ENCODE data around the gene MRPL24.

Gene MRPL24

DNA sequence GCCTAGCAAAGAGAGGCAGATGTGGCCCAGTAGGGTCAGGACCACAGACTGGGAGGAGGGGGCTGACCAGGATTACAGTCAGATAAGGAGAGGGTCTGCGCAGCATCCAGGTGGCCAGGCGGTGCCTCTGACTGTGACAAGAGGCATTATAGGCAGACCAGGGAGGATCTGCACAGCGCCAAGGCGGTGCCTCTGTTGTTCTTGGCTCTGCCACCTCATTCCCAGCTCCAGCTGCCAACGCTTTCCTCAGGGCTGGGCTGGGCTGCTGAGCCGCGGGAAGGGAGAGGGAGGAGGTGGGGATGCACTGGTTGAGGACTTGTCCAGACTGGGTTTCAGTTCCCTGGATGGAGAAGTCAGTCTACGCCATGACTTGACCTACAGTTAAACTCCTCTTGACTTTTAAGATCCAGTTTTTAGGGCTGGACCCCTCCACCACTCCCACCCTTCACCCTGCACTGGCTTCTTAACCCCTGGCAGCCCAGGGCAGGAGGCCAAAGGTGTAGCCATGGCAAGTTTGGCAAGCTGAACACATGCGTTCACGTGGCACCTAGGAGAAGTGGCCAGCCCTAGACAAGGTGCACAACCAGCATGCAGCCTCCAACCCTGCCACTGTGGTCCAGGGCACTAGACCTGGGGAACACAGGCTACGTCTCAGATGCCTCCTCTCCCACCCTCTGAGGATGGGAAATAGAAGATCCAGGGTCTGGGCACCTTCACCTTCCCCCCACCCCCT lies 31.0 kb downstream of the MRPL24 start:
- DNase-seq (ENCODE audit: low read depth in 3 of 3): no peak

DNA sequence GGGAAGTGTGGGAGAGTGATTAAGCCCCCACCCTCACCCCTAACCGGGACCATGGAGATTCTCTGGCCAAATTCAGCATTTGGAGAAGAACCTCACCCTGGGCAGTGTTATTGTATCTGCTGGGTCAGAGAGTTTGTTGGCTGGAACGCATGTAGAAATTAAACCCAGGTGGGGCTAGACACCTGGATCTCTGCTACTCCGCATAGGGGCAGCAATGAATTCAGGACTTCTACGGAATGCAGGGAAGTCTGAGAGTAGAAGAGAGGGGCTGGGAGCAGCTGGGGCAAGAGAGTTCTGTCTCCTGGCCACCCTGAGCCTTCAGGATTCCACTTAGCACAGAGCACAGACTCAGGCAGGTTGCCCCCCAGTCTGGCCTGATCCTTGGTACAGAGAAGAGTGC lies 31.9 kb downstream of the MRPL24 start:
- DNase-seq (ENCODE audit: low read depth in 3 of 3): no peak

DNA sequence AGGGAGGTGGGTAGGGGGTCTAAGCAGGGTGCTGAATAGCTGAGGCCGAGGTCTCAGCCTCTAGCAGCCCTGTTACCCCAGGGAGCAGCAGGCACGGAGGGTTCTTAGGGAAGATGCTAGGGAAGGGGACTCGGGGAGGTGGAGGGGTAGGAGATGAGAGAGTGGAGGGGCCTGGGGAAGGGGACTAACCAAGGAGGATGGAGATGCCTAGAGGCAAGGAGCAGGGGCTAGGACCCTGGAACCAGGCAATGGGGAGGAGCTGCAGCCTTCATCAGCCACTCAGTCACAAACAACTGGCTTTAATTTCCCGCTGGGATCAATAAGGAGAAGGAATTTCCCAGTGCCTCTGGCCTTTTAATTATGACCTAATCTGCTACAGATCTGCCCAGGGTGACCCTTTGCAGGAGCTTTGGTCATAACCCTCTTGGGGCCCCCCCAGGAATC lies 32.6 kb downstream of the MRPL24 start:
- DNase-seq (ENCODE audit: low read depth in 3 of 3): no peak

DNA sequence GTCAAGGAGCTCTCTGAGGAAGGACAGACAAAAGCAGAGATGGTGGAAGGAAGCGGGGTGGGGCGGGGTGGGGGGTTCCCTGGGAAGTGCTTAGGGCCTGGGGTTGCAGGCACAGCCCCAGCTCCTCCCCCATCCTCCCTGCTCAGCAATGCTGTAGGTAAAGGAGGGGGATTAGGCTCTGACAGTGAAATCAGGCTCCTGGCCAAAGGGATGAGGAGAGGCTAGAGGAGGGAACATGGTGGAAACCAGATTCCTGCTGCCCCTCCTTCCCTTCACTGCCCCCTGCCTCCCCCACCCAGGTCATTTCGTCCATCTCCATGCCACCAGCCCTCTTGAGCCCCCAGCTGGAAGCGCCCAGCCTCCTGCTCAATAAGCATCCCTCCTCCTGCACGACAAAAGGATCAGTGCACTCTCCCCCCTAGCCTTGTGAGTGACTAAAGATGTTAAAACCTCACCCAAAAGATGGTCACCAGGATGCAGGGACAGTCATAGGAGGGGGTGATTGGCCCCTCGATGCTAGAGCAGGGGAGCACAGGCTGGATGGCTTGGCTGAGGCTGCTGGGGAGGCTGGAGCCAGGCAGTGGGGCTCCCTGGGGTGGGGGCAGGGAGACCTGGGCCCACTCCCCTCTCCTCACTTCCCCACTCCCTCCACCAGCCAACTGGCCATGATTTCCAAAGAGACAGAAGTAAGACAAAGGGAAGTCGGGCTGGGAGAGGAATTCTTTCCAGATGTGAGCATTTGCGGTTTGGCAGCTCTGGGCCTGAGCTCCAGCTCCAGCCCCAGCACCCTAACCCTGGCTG lies 33.3 kb downstream of the MRPL24 start:
- DNase-seq (ENCODE audit: low read depth in 3 of 3): no peak

DNA sequence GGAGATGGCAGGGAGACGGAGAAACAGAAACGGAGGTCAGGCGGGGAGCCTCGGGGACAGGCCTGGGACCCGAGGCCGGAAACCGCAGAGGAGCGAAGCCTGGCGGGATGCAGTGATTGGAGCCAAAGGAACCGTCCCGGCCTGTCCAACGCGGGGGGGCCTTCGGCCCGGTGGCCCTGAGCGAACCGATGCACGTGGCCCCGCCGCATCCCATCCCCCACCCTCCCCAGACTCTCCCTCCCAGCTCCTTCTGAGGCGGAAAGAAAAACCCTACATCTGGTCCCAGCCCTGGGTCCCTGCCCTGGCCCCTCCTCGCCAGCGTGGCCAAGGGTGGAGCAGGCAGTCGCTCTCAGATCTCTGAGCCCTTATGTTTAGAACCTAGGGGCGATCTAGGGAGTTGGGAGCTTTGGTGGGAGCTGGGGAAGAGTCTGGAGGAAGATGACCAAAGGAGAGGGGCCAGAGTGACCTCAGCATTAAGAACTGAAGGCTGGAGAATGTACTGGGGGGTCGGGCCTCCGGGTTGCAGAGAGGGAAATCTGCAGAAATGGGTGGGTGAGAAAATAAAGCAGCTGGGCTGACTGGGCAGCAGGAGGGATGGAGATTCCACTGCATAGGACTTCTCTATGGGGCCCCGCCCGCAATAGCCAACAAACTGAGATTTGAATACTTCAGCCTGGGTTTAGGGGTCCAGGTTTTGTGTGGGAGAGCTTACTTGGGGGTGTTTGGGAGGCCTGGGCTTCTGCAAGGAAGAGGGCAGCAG lies 34.1 kb downstream of the MRPL24 start:
- DNase-seq (ENCODE audit: low read depth in 3 of 3): no peak

DNA sequence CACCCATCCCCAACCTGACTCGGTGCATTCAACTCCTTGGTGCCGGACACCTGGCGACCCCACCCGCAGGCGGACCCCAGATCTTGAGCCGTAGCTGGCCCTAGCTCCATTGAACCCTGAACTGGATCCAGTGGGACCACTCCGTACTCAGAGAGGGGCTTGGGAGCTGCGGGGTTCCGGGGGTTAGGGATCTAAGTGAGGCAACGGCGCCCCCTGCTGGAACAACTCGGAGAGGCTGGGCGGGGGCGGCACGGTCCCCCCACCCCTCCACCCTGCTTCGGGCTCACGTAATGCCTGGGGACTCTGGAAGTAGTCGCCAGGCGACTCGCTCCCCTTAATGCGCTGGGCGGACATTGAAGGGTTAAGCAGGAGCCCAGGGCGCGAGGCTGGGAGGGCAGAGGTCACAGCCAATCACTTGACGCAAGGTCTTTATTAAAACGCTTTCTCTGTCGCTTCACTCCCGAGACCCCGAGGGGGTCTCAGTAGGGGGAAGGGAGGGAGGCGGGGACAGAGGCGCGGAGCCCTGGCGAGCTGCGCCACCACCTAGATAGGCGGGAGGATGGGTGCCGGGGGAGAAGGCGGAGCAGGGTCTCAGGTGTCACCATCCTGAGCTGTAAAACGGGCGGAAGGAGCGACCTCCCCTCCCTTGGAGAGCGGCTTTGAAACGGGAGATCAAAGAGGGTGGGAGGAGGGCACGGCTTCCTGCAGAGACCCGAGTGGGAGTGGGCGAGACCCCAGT lies 34.8 kb downstream of the MRPL24 start:
- peak; percentile 47 to 69 (median 55) for DNase-seq (ENCODE audit: low read depth in 3 of 3)

DNA sequence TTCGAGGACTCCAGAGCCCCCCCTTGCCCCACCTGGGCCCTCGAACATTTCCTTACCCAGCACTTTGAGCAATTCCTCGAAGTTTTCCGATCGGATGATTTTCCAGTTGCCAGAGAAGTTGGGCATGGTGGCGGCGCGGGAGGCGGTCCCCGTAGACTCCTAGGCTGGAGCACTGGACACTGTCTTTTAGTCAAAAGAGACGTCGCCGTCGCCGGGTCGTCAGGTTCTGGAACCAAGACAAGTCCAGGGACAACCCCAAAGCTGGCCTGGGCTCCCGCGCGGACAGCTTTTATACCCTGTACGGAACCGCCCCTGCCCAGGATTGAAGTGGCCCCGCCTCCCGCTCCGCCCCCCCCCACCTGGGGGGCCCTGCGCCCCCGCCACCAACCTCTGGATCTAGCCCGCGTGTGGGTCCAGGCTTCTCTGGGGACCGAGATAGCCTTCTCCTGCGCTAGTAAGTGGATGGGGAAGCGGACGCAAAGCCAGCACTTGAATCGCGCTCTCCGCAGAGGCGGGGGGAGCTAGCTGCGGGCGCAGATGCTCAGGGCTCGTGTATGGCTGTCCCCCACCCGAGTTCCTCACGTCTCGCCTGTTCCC lies 35.5 kb downstream of the MRPL24 start, which contains the start of gene CRABP2:
Gene CRABP2, minus strand, starts transcription at position 263 of the 597 bp plus-strand sequence. Its CDS starts 137 bp downstream, at position 126.
- no peak for DNase-seq (ENCODE audit: low read depth in 3 of 3)

DNA sequence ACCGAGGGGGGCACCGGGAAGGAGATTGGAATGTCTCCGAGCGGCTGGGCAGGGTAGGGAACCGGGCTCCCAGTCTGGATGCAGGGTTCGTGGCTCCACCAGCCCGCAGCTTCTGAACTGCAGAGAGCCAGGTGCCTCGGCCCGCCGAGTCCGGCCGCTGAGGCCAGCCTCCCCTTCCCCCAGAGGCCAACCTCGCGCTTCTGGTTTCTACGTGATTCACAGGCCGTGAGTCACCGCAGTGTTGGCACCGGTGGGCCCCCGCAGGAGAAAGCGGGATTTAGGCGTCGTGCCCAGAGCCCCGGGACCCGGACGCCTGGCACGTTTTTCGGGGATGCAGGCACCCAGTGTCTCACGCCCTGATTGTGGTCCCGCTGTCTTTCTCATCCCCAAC lies 36.0 kb downstream of the MRPL24 start:
- DNase-seq (ENCODE audit: low read depth in 3 of 3): peak in 1 of 3 experiments; percentile 48

DNA sequence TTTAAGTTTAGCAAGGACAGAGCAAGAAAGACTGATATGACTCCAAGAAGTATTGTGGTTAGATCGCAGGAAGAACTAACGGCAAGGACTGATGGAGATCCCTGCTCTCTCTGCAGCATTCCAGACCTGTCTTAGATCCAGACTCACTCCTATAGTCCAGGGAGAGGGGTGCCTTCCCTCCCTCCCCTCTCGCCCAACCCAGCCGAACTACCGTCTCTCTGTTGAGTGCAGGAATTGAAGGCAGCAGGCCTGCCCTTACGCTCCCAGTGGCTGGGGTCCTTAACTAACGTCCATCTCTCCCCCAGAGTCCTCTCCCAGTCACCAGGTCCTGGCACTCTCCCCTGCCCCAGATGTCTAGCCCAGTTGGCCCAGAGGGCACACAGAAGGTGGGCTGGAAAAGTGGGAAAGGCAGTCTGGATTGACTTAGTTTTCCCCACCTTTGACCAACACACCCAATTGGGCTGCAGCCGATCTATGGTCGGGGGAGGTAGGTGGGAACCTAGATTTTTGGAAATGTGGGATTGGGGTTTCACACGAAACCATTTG lies 36.6 kb downstream of the MRPL24 start:
- no peak for DNase-seq (ENCODE audit: low read depth in 3 of 3)

DNA sequence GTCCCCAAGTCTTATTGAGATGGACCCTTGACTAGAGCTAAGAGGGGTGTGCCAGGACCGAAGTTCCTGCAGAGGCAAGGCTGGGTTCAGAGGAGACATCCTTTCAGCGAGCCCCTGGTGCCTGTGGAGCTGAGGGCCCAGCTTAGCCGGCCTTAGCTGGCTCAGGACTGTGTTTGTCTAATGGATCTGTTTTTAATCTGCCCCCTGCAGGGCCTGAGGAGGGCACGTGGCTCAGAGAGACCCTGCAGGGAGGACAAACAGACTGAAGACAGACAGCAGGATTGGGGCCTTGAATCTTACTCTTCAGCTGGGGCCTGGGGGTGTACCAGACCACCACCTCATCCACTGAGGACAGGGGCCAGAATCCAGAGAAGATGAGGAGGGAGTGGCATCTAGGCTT lies 37.1 kb downstream of the MRPL24 start:
- no peak for DNase-seq (ENCODE audit: low read depth in 3 of 3)

DNA sequence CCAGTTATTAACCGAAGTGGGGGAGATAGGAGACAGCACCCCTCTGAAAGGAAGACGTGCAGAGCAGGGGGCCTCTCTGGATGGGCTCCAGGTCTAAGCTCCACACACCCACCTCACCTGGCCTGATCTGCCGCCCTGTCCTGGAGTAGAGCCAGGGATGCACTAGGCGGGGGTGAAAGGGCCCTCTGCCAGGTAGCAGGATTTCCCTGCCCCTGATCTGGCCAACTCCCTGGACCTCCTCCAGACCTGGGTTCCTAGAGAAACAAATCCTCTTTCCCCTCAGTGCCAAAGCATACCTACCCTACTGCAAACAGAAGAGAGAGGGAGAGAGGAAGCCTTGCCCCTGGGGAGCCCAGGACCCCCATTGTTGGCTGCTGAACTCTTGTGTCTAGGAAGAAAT lies 37.6 kb downstream of the MRPL24 start:
- DNase-seq (ENCODE audit: low read depth in 3 of 3): no peak

DNA sequence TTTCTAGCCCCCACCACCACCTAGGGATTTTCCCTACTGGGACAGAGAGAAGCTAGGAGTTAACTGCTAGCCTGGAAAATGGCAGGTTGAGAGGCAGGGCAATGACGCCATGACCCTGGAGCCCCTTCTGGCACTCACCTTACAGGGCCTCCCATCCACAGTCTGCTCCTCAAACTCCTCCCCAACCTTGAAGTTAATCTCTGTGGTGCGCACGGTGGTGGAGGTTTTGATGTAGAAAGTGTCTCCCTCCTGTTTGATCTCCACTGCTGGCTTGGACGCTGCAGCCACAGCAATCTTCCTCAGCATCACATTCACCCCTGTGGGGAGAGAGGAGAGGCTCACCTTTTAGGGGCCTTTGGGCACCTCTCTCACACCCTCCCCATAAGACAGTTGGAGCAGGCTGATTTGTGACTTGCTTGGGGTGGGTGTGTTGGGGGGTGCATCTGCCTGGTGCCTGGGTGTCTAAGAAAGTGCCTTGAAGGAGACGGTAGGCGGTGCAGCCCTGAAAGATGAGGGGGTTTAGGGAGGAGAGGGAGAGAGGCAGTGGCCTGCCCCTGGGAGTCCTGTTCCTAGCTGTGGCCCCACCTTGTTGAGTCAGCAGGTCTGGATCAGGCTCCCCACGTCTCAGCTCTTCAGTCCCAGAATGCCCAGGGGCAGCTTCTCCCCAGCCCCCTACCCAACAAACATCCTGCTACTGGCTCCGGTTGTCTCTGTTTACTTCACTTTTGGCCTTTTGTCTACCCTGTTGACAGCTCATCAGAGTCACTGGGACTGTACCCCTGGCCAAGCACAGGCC lies 40.0 kb downstream of the MRPL24 start:
- no peak for DNase-seq (ENCODE audit: low read depth in 3 of 3)

DNA sequence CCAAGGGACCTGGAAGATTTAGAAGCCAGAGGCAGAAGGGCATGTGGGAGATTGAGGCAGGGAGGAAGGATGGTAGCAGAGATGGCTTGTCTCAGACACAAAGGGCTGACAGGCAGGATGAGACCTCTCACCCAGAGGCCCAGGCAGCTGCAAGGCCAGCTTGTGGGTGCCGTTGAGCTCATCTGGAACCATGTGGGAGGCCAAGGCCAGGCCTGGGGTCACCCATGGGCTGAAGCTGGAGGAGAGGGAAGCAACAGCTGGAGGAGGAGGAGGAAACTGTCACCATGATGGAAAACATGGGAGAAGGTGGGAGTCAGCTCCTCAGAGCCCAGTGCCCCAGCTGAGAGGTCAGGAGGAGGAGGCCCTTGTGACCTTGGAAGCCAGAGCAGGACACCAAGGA lies 41.9 kb downstream of the MRPL24 start:
- DNase-seq (ENCODE audit: low read depth in 3 of 3): no peak

DNA sequence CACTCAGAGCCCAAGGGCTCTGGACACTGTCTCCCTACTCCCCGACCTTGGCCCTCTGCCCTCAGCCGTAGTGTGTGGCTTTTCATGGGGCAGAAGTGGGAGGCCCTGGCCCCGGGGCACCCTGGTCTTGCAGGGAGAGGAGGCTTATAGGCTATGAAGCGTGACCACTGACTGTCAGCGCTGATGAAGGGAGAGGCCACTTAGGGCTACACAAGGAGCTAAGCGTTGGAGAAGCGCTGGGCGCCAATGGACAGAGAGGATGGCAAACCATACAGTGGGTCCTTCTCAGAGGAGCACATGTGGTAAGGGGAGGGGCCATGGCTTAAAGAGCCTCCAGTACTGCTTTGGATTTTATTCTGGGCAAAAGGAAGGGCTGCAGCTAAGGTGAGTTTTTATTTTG lies 43.4 kb downstream of the MRPL24 start:
- no peak for DNase-seq (ENCODE audit: low read depth in 3 of 3)

DNA sequence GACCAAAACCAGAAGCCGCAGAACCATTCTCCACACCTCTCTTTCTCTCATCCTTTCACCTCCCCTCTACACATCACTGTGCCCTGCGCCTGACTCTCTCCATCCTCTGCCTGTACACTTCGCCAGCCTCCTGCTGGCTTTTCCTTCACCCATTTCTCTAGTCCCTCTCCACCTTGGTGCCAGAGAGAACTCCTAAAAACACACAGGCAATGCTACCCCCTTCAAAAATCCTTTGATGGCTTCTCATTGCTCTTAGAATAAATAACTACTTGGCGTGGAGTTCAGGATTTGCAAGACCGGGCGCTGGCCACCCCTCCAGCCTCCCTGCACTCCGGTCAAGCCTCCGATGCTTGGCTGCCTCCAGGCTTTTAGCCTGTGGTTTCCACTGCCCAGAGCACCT lies 44.1 kb downstream of the MRPL24 start:
- no peak for DNase-seq (ENCODE audit: low read depth in 3 of 3)

DNA sequence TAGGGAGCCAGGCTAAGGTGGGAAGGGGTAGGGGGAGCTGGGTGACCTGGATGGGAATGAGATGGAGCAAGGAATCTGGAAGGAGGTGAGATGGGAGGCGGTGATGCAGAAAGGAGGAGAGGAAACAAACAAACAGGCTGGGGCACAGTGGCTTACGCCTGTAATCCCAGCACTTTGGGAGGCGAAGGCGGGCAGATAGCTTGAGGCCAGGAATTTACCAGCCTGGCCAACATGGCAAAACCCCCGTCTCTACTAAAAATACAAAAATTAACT lies 46.3 kb downstream of the MRPL24 start:
- DNase-seq (ENCODE audit: low read depth in 3 of 3): no peak

DNA sequence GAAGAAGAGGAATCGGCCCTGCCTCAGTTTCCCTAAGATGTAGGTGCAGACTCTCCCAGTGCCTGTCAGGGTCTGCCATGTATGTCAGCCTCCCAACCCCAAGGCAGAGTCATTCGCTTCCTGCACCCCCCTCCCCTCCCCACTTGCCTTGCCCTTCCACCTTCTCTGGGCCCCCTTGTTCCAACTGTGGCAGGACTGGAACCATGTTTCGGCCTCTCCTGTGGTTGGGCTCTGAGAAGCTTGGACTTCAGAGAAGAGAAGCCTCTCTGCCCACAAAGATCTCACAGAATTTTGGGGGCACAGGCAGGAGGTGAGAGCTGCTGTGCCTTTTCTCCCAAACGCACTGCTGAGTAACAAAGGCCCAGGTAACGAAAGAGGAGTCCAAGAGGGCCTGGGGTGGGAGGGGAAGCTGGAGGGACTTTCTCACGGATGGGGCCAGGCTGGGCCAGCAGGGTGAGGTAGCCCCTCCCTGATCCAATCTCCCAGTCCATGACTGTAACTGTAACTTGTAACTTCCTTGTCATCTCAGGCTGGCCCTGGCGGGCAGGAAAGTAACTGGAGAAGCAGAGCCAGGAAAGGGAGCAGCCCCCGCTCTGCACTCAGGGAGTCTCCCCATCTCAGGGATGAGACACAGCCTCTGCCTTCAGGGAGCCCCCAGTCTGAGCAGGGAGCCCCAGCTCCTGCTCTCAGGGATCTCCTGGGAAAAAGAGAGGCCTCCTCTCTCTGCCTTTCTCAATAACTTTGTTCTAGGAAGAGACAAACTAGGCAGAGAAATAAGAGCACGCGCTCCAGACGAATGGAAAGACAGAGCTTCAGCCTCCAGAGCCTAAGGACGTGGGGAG lies 46.8 kb downstream of the MRPL24 start:
- DNase-seq (ENCODE audit: low read depth in 3 of 3): no peak

DNA sequence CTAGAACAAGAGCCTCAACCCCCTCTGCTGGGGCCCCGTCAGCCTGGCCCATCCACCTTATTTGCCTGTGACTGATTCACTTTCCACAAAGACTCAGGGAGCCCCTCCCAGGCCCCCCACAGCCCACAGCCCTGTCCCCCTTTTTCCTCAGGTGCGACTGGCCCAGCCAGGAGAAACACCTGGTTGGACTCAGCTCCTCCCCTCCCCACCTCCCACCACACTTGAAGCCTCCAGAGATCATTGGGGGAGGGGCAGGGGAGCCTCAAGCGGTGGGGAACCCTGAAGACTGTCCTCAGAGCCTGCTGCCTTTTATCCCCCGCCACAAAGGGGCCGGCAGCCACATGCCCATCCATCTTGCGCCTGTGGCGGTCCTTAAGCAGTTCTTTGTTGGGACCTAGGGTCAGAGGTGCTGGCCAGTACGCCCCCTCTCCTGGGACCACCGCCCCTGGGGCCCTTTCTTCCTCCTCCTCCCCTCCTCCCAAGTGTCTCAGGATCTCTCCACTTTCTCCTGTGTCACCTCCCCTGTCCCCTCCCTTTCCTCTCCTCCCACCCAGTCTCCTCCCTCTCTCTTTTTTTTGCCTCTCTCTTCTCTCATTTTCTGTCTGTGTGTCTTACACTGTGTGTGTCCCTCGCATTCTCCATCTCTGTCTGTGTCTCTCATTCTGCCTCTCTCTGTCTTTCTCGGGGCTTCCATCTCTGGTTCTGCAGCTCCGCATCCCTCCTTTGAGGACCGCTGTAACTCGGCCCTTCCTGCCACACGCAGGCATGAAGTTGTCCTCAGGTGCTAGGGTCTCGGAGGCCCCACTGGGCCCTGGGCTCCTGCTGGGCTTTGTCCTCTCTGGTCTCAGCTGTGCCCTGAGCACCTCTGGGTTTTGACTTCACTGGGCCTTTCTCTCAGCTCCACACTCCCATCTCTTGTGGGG lies 47.7 kb downstream of the MRPL24 start:
- DNase-seq (ENCODE audit: low read depth in 3 of 3): no peak

Measured in stimulated activated CD4-positive, alpha-beta T cell treated with anti-CD3 and anti-CD28 coated beads, TNF-alpha, amount 100 ng/mL, for 24 hours (primary cell).